ENCODE data around the gene ZNF385D. TPM values are rescaled to one million over a fixed set of nuclear protein-coding genes. Genes with fewer than 3 reads are reported as not detected.

Gene ZNF385D
- total RNA-seq, 1 experiment from 2014 or later = 5.9 TPM

- POLR2A ChIA-PET (ENCODE audit: unreplicated experiment) = no interaction called here
- no TSS peak for BruUV-seq (replicated peaks)
- no peak overlapping the region for H3K4me2 ChIP-seq (ENCODE audit: low read length)
These were observed 28.2 kb downstream of the ZNF385D start for GRCh38 chr3:21722768-21723167.

GRCh38 chr3:21722301-21722700 is 28.7 kb downstream of the ZNF385D start:
- 0 out of 2 replicates have a peak, but pooled peaks cover under 1% of the 10 kb centered on the region for H3K36me3 ChIP-seq (ENCODE audit: low read depth, low read length)
- 0 out of 2 replicates have a peak, but pooled peaks cover 4% of the 10 kb centered on the region for H3K79me2 ChIP-seq (ENCODE audit: low read length)
- H4K20me1 ChIP-seq (ENCODE audit: low read length) = no peaks in the 10 kb centered on the region
- DNase-seq = no peak
- no peaks in the 10 kb centered on the region for H3K9me2 ChIP-seq (replicated peaks; ENCODE audit: low read length)
- peaks cover 8% of the 10 kb centered on the region for H3F3A ChIP-seq (ENCODE audit: low read length, unreplicated experiment)
- no peaks in the 10 kb centered on the region for H3K9me3 ChIP-seq (ENCODE audit: low read length)
- ChIA-PET POLR2A (ENCODE audit: unreplicated experiment) (no interaction called here), CTCF (no interaction called here)
- H3K4me2 ChIP-seq (ENCODE audit: low read length) = no peak overlapping the region
- TF ChIP-seq EZH2 (IDR thresholded peaks at IDR 0.05; ENCODE audit: low read length, unreplicated experiment) (no peak), EZH2phosphoT487 (IDR thresholded peaks at IDR 0.05; ENCODE audit: borderline replicate concordance, low read length) (no peak), CTCF (conservative IDR thresholded peaks at IDR 0.05; ENCODE audit: low read depth, low read length) (no peak)
- H3K27ac ChIP-seq (ENCODE audit: low read length) = no peak overlapping the region
- no TSS peak for BruUV-seq (replicated peaks)
- no peak overlapping the region for H3K9ac ChIP-seq (ENCODE audit: low read length)
- peaks cover 17% of the 10 kb centered on the region for H3K4me1 ChIP-seq (ENCODE audit: insufficient read depth, low read length)
- no peak overlapping the region for H2AFZ ChIP-seq (ENCODE audit: low read length)
- H3K4me3 ChIP-seq (ENCODE audit: low read length) = no peak overlapping the region
- intact Hi-C loops (cut with micrococcal nuclease) = no loop called here
- no peak for ATAC-seq
- no peaks in the 10 kb centered on the region for H3K27me3 ChIP-seq (ENCODE audit: low read length)

More at GRCh38 chr3:21722768-21723167, 28.2 kb downstream of the ZNF385D start:
- Histone ChIP-seq H3F3A (ENCODE audit: low read length, unreplicated experiment) (peaks cover 8% of the 10 kb centered on the region), H3K27me3 (ENCODE audit: low read length) (no peaks in the 10 kb centered on the region), H3K79me2 (ENCODE audit: low read length) (0 out of 2 replicates have a peak, but pooled peaks cover 4% of the 10 kb centered on the region), H3K36me3 (ENCODE audit: low read depth, low read length) (no peaks in the 10 kb centered on the region), H3K27ac (ENCODE audit: low read length) (no peak overlapping the region), H3K9me2 (replicated peaks; ENCODE audit: low read length) (no peaks in the 10 kb centered on the region), H3K4me3 (ENCODE audit: low read length) (no peak overlapping the region), H3K9me3 (ENCODE audit: low read length) (no peaks in the 10 kb centered on the region), H4K20me1 (ENCODE audit: low read length) (no peaks in the 10 kb centered on the region), H3K4me1 (ENCODE audit: insufficient read depth, low read length) (peaks cover 12% of the 10 kb centered on the region), H2AFZ (ENCODE audit: low read length) (no peak overlapping the region), H3K9ac (ENCODE audit: low read length) (no peak overlapping the region)
- TF ChIP-seq EZH2 (IDR thresholded peaks at IDR 0.05; ENCODE audit: low read length, unreplicated experiment) = no peak
- TF ChIP-seq EZH2phosphoT487 (IDR thresholded peaks at IDR 0.05; ENCODE audit: borderline replicate concordance, low read length) = no peak
- no peak for TF ChIP-seq CTCF (conservative IDR thresholded peaks at IDR 0.05; ENCODE audit: low read depth, low read length)
- no peak for ATAC-seq
- intact Hi-C loops (cut with micrococcal nuclease) = no loop called here
- no peak for DNase-seq
- CTCF ChIA-PET = no interaction called here

GRCh38 chr3:21718943-21719591 is 31.9 kb downstream of the ZNF385D start:
- H3K79me2 ChIP-seq (ENCODE audit: low read length) = 0 out of 2 replicates have a peak, but pooled peaks cover 4% of the 10 kb centered on the region
- POLR2A ChIA-PET (ENCODE audit: unreplicated experiment) = no interaction called here
- peak overlapping the region; percentile 94 for H3K27ac ChIP-seq (ENCODE audit: low read length)
- H3K9me2 ChIP-seq (replicated peaks; ENCODE audit: low read length) = no peaks in the 10 kb centered on the region
- intact Hi-C loops (cut with micrococcal nuclease) = no loop called here
- no peak for ATAC-seq
- no peak overlapping the region for H3K4me3 ChIP-seq (ENCODE audit: low read length)
- no peak for DNase-seq
- H4K20me1 ChIP-seq (ENCODE audit: low read length) = no peaks in the 10 kb centered on the region
- no peaks in the 10 kb centered on the region for H3K27me3 ChIP-seq (ENCODE audit: low read length)
- peaks cover 8% of the 10 kb centered on the region for H3F3A ChIP-seq (ENCODE audit: low read length, unreplicated experiment)
- TF ChIP-seq EZH2 (IDR thresholded peaks at IDR 0.05; ENCODE audit: low read length, unreplicated experiment) = no peak
- no peak for TF ChIP-seq CTCF (conservative IDR thresholded peaks at IDR 0.05; ENCODE audit: low read depth, low read length)
- TF ChIP-seq EZH2phosphoT487 (IDR thresholded peaks at IDR 0.05; ENCODE audit: borderline replicate concordance, low read length) = no peak
- BruUV-seq (replicated peaks) = no TSS peak
- peak overlapping the region; percentile 28 for H3K9ac ChIP-seq (ENCODE audit: low read length)
- H3K4me1 ChIP-seq (ENCODE audit: insufficient read depth, low read length) = peaks cover 18% of the 10 kb centered on the region
- H3K4me2 ChIP-seq (ENCODE audit: low read length) = peak overlapping the region; percentile 17; the same call in 1 of the 2 replicates
- H3K9me3 ChIP-seq (ENCODE audit: low read length) = no peaks in the 10 kb centered on the region
- no peak overlapping the region for H2AFZ ChIP-seq (ENCODE audit: low read length)
- peaks cover 8% of the 10 kb centered on the region; the same call in 1 of the 2 replicates for H3K36me3 ChIP-seq (ENCODE audit: low read depth, low read length)
- CTCF ChIA-PET = no interaction called here

Measured in PC-3 (cell line).